ENCODE results near the gene CCDC60.

- TF ChIP-seq POLR2A (IDR thresholded peaks at IDR 0.05) (no peak), CTCF (IDR thresholded peaks at IDR 0.05) (no peak), POLR2AphosphoS5 (IDR thresholded peaks at IDR 0.05) (no peak), EP300 (IDR thresholded peaks at IDR 0.05) (no peak)
These were observed 22.7 kb upstream of the CCDC60 start for GRCh38 chr12:119311878-119312277.

Measured in stomach (tissue), 4 donors.